ENCODE measurements around the gene CCR2. TPM values are rescaled to one million over a fixed set of nuclear protein-coding genes. Genes with fewer than 3 reads are reported as not detected.

Gene CCR2
- total and polyA plus RNA-seq, 7 donors: 0.69 to 3.1 (median 1.6) TPM

DNA sequence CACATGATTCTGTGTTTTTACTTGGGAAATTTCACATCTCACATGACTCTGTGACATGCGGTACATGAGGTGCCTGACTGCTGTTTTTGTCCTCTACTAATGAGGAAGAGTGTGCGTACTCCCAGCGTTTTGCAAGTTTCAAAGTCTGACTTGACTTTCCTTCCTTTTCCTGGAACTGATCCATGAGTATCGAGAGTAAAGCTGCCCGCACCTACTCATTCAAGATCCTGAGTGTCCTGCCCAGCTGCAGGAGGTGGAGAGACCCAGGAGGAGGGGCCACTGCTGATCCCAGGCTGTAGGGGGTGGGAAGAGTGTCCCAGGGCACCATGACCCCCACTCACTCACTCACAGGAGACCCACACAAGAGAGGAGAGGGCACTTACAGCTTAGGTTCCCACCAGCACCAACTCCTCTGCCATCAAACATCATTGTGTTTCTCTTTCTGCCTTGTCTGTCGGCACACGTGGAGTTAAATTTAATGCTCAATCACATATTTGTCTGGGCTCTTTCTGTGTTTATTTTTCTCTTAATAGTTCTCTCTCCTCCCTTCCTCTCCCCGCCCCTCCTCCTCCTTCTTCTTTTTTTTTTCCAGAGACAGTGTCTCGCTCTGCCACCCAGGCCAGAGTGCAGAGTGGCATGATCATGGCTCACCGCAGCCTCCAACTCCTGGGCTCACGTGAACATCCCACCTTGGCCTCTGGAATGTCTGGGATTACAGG, 51.5 kb downstream of the CCR2 start:
- Histone ChIP-seq H3K27me3 (peaks cover 0 to 5% (median 0%) of the 10 kb centered on the region in 3 donors), H3K9me3 (no peaks in the 10 kb centered on the region), H3K4me1 (no peaks in the 10 kb centered on the region), H3K27ac (peak overlapping the region; percentile 56 to 70 (median 58)), H3K4me3 (no peak overlapping the region), H3K36me3 (no peaks in the 10 kb centered on the region)
- TF ChIP-seq POLR2AphosphoS5 (IDR thresholded peaks at IDR 0.05): peak in 2 of 4 donors; percentile 29 to 59
- TF ChIP-seq POLR2A (IDR thresholded peaks at IDR 0.05): no peak
- peak in 2 of 4 donors; percentile 39 to 46 for TF ChIP-seq EP300 (IDR thresholded peaks at IDR 0.05)
- intact Hi-C loops (cut with DNase I): no loop called here
- DNase-seq: peak; percentile 70
- WGBS, 2 donors: 8 to 49% methylated on average over 11 of the region's 11 CpGs

DNA sequence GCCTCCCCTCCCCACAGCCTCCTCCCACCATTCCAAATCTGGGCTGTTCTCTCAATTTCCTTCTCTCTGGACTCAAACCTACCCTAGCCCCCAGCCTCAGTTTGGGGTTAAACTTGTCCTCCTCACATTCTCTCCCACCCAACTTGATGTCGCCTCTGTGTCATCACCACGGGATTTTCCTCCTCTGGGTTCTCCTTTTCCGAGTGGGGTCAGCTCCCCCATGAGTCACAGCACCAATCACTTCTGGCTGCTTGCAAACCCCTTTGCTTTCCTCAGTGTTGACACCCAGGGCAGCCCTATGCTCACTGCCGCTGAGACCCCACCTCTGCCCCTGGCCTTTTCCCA, 52.5 kb downstream of the CCR2 start:
- intact Hi-C loops (cut with DNase I): no loop called here
- peaks cover 0 to 5% (median 0%) of the 10 kb centered on the region in 3 donors for H3K27me3 ChIP-seq
- DNase-seq: peak; percentile 68
- H3K4me3 ChIP-seq: no peak overlapping the region
- TF ChIP-seq, protein P1, sequence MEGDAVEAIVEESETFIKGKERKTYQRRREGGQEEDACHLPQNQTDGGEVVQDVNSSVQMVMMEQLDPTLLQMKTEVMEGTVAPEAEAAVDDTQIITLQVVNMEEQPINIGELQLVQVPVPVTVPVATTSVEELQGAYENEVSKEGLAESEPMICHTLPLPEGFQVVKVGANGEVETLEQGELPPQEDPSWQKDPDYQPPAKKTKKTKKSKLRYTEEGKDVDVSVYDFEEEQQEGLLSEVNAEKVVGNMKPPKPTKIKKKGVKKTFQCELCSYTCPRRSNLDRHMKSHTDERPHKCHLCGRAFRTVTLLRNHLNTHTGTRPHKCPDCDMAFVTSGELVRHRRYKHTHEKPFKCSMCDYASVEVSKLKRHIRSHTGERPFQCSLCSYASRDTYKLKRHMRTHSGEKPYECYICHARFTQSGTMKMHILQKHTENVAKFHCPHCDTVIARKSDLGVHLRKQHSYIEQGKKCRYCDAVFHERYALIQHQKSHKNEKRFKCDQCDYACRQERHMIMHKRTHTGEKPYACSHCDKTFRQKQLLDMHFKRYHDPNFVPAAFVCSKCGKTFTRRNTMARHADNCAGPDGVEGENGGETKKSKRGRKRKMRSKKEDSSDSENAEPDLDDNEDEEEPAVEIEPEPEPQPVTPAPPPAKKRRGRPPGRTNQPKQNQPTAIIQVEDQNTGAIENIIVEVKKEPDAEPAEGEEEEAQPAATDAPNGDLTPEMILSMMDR (IDR thresholded peaks at IDR 0.05): no peak
- TF ChIP-seq POLR2A (IDR thresholded peaks at IDR 0.05) (no peak), POLR2AphosphoS5 (IDR thresholded peaks at IDR 0.05) (no peak), EP300 (IDR thresholded peaks at IDR 0.05) (no peak)
- no peaks in the 10 kb centered on the region for H3K36me3 ChIP-seq
- H3K27ac ChIP-seq: peak overlapping the region; percentile 56 to 70 (median 58)
- no peaks in the 10 kb centered on the region for H3K9me3 ChIP-seq
- no peaks in the 10 kb centered on the region for H3K4me1 ChIP-seq
- 73 to 79% methylated on average over 4 of the region's 4 CpGs for WGBS, 2 donors

DNA sequence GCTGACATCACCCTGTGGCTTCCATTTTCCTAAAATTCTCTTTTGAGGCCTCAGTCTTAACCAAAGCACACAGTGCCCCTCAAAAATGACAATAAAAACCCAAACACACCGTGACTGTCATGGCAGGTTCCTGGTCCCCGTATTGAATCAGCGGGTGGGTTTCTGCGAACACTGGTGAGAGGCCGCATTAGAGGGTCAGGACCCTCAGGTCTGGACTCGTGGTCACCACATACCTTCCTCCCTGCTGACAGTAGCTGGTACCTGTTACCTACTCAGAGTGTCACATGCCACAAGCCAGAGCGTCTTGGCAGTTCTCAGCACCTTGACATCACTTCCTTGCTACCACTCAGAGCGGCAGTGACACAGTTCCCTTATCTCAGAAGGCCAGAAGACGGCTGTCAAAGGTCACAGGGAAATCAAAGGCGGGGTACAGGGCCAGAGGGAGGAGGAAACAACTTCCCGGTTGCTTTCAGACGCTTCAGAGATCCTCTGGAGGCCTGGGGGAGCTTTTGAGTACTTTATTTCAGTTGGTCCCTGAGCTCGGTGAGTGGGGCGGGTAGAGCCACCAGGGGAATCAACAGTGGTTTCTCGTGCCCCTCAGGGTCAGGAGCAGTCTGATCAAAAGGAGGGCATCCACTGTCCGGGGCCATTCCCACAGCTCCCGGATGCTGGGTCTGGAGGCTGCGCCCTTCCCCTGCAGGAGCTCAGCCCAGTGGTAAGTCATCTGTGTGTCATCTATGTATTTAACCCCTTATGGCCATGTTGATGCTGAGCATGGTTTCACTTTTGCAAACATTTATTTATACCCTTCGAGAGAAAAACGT, 53.1 kb downstream of the CCR2 start, which contains the start of the genes CCR5AS and CCRL2:
Gene CCR5AS (minus strand): TSS at position 279 of the 824 bp plus-strand sequence.
Gene CCRL2 (plus strand): TSS at position 472 of the 824 bp plus-strand sequence. CDS start 821 bp downstream, outside the sequence.
- peak within 1 kb of the TSS in 2 of 4 donors; percentile 20 to 21 for H3K4me3 ChIP-seq

GRCh38 chr3:46407970-46408369, 54.1 kb downstream of the CCR2 start:
- TF ChIP-seq, protein P1 (IDR thresholded peaks at IDR 0.05): no peak
- TF ChIP-seq POLR2A (IDR thresholded peaks at IDR 0.05) (no peak), EP300 (IDR thresholded peaks at IDR 0.05) (no peak), POLR2AphosphoS5 (IDR thresholded peaks at IDR 0.05) (no peak)
- Histone ChIP-seq H3K27me3 (peaks cover 0 to 5% (median 0%) of the 10 kb centered on the region in 3 donors), H3K27ac (peak overlapping the region; percentile 56 to 70 (median 58)), H3K4me1 (no peaks in the 10 kb centered on the region), H3K9me3 (no peaks in the 10 kb centered on the region), H3K36me3 (no peaks in the 10 kb centered on the region), H3K4me3 (peak overlapping the region in 2 of 4 donors; percentile 20 to 21)
- 48 to 74% methylated on average over 7 of the region's 7 CpGs for WGBS, 2 donors
- no peak for DNase-seq
- intact Hi-C loops (cut with DNase I): no loop called here

More for the DNA sequence above, 53.1 kb downstream of the CCR2 start, which contains the start of the genes CCR5AS and CCRL2:
- 14 to 28% methylated on average over 20 of the region's 20 CpGs for WGBS, 2 donors
- Histone ChIP-seq H3K9me3 (no peaks in the 10 kb centered on the region), H3K27ac (peak within 1 kb of the TSS; percentile 56 to 70 (median 58)), H3K27me3 (peaks cover 0 to 5% (median 0%) of the 10 kb centered on the region in 3 donors), H3K36me3 (no peaks in the 10 kb centered on the region), H3K4me1 (no peaks in the 10 kb centered on the region)
- TF ChIP-seq, protein P1 (IDR thresholded peaks at IDR 0.05): no peak
- TF ChIP-seq POLR2AphosphoS5 (IDR thresholded peaks at IDR 0.05): peak in 3 of 4 donors; percentile 36 to 52 (median 39)
- peak; percentile 76 for DNase-seq
- intact Hi-C loops (cut with DNase I): no loop called here

DNA sequence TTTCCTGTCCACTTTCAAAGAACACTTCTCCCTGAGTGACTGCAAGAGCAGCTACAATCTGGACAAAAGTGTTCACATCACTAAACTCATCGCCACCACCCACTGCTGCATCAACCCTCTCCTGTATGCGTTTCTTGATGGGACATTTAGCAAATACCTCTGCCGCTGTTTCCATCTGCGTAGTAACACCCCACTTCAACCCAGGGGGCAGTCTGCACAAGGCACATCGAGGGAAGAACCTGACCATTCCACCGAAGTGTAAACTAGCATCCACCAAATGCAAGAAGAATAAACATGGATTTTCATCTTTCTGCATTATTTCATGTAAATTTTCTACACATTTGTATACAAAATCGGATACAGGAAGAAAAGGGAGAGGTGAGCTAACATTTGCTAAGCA, 54.9 kb downstream of the CCR2 start:
- H3K9me3 ChIP-seq: no peaks in the 10 kb centered on the region
- intact Hi-C loops (cut with DNase I): no loop called here
- no peaks in the 10 kb centered on the region for H3K36me3 ChIP-seq

More for the DNA sequence above, 54.9 kb downstream of the CCR2 start:
- no peak for DNase-seq
- Histone ChIP-seq H3K27ac (no peak overlapping the region), H3K4me3 (no peak overlapping the region), H3K4me1 (no peaks in the 10 kb centered on the region), H3K27me3 (peaks cover 0 to 5% (median 0%) of the 10 kb centered on the region in 3 donors)
- 91 to 95% methylated on average over 7 of the region's 7 CpGs for WGBS, 2 donors
- TF ChIP-seq, protein P1 (IDR thresholded peaks at IDR 0.05): no peak
- TF ChIP-seq POLR2AphosphoS5 (IDR thresholded peaks at IDR 0.05) (no peak), EP300 (IDR thresholded peaks at IDR 0.05) (no peak), POLR2A (IDR thresholded peaks at IDR 0.05) (no peak)
